T-helper 2 cell treated with Interferon-gamma antibody and Interleukin-4, amounts not matched to agents 5 μg/mL and 100 μg/mL, for 36 hours (primary cell): ENCODE results near the gene WNT9A.
"Not testable (repeated sequence)": the region's sequence is repeated elsewhere in the genome, so short reads cannot be mapped to it uniquely, and the experiment has no call there.

Source experiments
- DNase-seq: peaks from one replicate; pipeline ENCODE4 v3.0.0; 2021; ENCODE audit warnings: low spot score
- H3K27ac Mint-ChIP-seq: one replicate; pipeline ENCODE4 v1.8.0; 2021; ENCODE audit warnings: mild to moderate bottlenecking, mixed read lengths
- H3K27me3 Mint-ChIP-seq: one replicate; pipeline ENCODE4 v1.8.0; 2021; ENCODE audit warnings: low read depth, mixed read lengths
- H3K36me3 Mint-ChIP-seq: one replicate; pipeline ENCODE4 v1.8.0; 2021; ENCODE audit warnings: low read depth, mixed read lengths
- H3K4me1 Mint-ChIP-seq: one replicate; pipeline ENCODE4 v1.8.0; 2021; ENCODE audit warnings: low read depth, mixed read lengths
- H3K4me3 Mint-ChIP-seq: one replicate; pipeline ENCODE4 v1.8.0; 2022; ENCODE audit warnings: mild to moderate bottlenecking, moderate library complexity, mixed read lengths
- H3K9me3 Mint-ChIP-seq: one replicate; pipeline ENCODE4 v1.8.0; 2021; ENCODE audit warnings: mixed read lengths

The WNT9A gene

DNA sequence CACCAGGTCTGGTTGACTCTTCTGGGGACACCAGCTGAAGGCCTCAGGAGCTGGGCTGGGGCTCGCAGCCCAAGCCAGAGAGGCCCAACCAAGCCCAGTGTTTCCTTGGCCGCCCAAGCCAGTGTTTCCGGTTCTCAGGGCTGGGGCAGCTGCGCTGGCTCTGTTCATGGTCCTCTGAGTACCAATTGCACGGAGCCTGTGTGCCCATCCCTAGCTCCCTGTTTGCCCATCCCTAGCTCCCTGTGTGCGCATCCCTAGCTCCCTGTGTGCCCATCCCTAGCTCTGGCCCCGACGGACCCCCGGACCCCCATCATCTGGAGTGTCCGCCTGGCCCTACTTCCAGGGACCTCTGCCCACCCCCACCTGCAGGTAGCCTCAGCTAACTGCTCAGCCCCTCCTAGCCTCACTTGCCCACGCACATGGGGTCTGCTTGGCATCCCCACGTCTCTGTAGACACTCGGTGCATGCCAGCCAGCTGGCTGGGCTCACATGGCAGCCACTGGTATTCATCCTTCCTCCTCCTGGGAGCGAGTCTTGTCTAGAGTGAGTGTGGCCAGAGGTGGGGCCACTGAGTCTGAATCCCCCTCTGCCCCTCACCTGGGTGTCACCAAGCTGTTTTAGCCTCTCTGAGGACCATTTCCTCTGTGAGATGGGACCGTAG lies 64.0 kb downstream of the WNT9A start:
- H3K4me3 Mint-ChIP-seq = no peak overlapping the region
- H3K27ac Mint-ChIP-seq = no peak overlapping the region
- no peak for DNase-seq
- H3K9me3 Mint-ChIP-seq = no peaks in the 10 kb centered on the region
- H3K36me3 Mint-ChIP-seq = no peaks in the 10 kb centered on the region
- peaks cover 15% of the 10 kb centered on the region for H3K27me3 Mint-ChIP-seq
- peaks cover 6% of the 10 kb centered on the region for H3K4me1 Mint-ChIP-seq

DNA sequence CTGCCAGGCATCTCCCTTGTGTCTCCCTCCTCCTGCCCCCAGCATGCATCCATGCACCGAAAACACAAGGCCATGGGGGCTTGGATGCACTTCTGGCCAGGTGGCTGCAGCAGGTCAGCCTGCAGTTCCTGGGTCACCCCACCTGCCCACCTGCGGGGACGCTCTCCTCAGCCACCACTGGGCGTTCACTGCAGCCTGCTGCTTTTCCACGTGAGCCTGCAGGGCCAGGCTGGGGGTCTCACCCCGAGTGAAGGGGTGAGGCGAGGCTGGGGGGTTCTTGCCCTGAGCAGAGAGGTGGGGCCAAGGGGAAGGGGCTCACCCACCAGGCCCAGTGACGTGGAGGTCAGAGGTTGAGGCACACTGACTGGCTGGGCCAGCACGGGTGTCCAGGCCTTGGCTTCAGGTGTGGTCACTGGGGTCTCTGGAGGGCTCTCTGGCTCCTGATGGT lies 64.6 kb downstream of the WNT9A start:
- Mint-ChIP-seq H3K27ac (no peak overlapping the region), H3K9me3 (no peaks in the 10 kb centered on the region), H3K4me1 (peaks cover 6% of the 10 kb centered on the region), H3K4me3 (no peak overlapping the region), H3K27me3 (peaks cover 15% of the 10 kb centered on the region), H3K36me3 (no peaks in the 10 kb centered on the region)
- DNase-seq = no peak

DNA sequence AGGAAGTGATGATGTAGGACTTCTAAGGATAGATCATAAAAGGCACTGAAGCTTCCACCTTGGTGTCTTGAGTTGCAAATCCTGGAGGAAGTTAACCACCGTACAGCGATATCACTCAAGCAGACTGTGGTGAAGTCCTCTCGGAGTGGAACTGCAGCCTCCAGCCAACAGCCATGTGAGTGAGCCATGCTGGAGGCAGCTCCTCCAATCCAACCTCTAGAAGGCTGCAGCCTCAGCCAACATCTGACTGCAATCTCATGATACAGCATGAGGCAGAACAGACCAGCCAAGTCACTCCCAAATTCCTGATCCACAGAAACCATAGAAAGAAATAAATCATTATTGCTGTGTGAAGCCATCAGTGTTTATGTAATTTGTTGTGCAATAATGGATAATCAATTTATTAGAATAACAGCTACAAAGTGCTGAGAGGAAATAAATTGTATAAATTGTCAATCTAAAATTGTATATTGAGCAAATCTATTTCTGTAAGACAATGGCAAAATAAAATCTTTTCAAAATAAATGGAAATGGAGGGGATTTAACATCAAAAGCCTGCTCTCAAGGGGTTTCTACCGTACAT lies 67.3 kb downstream of the WNT9A start:
- no peaks in the 10 kb centered on the region for H3K36me3 Mint-ChIP-seq

DNA sequence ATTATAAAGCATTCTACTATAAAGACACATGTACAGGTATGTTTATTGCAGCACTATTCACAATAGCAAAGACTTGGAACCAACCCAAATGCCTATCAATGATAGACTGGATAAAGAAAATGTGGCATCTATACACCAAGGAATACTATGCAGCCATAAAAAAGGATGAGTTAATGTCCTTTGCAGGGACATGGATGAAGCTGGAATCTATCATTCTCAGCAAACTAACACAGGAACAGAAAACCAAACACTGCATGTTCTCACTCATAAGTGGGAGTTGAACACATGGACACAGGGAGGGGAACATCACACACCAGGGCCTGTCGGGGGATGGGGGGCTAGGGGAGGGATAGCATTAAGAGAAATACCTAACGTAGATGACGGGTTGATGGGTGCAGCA lies 69.9 kb downstream of the WNT9A start:
- DNase-seq, H3K36me3 Mint-ChIP-seq, H3K27ac Mint-ChIP-seq, H3K4me3 Mint-ChIP-seq, H3K4me1 Mint-ChIP-seq: not testable (repeated sequence)
- Mint-ChIP-seq H3K27me3 (peaks cover 38% of the 10 kb centered on the region), H3K9me3 (peaks cover 12% of the 10 kb centered on the region)

More for the DNA sequence above, 67.3 kb downstream of the WNT9A start:
- Mint-ChIP-seq H3K27me3 (peaks cover 25% of the 10 kb centered on the region), H3K9me3 (no peaks in the 10 kb centered on the region), H3K4me1 (peaks cover 3% of the 10 kb centered on the region), H3K27ac (no peak overlapping the region), H3K4me3 (no peak overlapping the region)
- no peak for DNase-seq

- not testable (repeated sequence) for DNase-seq, H3K27ac Mint-ChIP-seq, H3K36me3 Mint-ChIP-seq, H3K4me3 Mint-ChIP-seq
- peaks cover 32% of the 10 kb centered on the region for H3K27me3 Mint-ChIP-seq
- H3K9me3 Mint-ChIP-seq = peaks cover 12% of the 10 kb centered on the region
- H3K4me1 Mint-ChIP-seq = peaks cover 19% of the 10 kb centered on the region
These were observed 75.8 kb downstream of the WNT9A start for GRCh38 chr1:227871892-227872291.

DNA sequence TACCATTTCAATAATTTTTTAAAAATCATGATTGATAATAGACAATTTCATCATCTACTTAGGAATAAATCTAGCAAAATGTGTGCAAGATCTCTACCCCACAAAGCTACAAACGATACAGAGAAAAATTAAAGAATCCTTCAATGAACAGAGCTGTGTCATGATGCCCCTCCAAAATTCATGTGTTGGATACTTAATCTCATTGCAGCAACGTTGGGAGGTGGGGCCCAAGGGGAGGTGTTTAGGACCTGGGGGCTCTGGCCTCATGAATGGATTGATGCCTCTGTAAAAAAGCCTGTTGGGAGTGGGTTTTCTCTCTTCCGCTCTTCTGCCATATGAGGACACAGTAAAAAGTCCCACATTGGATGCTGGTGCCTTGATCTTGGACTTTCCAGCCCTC lies 77.4 kb downstream of the WNT9A start:
- no peak for DNase-seq
- H3K36me3 Mint-ChIP-seq = no peaks in the 10 kb centered on the region
- peaks cover 12% of the 10 kb centered on the region for H3K9me3 Mint-ChIP-seq
- H3K27ac Mint-ChIP-seq = no peak overlapping the region
- H3K4me3 Mint-ChIP-seq = peak overlapping the region; percentile 25
- peaks cover 19% of the 10 kb centered on the region for H3K4me1 Mint-ChIP-seq
- peaks cover 25% of the 10 kb centered on the region for H3K27me3 Mint-ChIP-seq

DNA sequence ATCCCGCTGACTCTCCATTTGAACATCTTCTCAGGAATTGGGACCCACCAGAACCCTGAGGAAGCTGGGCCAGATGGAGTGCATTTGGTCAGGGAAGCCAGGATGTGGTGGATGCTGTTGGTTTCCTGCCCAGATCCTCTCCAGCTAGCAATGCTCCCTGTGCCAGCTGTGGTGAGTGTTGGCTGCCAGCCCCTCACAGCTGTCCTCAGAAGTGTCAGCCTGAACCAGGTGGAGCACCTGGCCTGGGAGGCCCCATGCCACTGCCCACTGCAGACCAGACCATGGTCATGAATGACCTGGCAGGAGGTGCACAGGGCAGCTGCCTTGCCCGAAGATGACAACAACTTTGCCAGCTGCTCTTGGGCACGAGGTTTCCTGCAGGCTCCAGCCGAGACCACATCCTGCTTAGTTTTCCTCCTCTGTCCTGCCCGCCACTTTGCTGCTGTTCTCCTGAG lies 77.9 kb downstream of the WNT9A start:
- no peaks in the 10 kb centered on the region for H3K36me3 Mint-ChIP-seq
- no peak for DNase-seq
- H3K27me3 Mint-ChIP-seq = peaks cover 21% of the 10 kb centered on the region
- H3K9me3 Mint-ChIP-seq = peaks cover 11% of the 10 kb centered on the region
- H3K27ac Mint-ChIP-seq = no peak overlapping the region
- H3K4me3 Mint-ChIP-seq = peak overlapping the region; percentile 25
- H3K4me1 Mint-ChIP-seq = peaks cover 19% of the 10 kb centered on the region

DNA sequence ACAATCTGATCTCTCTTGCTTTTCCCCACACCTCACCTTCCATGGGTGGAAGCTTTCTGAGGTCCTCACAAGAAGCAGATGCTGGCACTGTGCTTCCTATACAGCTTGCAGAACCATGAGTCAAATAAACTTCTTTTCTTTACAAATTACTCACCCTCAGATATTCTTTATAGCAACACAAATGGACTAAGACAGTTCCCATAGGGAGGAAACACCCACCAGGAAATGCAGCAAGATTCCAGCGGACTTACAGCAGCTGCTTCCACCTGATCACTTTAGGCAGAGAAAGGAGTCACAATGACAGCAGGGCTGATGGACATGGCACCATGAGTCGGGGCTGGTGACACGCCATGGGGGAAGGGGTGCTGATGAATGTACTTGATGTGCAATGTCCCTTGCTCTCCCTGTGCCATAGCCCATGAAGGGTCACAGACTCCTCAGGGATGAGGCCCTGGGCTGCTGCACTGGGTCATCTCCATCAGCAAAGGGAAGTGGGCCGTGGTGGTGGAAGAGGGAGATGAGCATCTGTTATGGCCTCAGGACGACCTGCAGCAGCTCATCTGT lies 78.4 kb downstream of the WNT9A start:
- Mint-ChIP-seq H3K27ac (no peak overlapping the region), H3K36me3 (no peaks in the 10 kb centered on the region), H3K4me1 (peaks cover 19% of the 10 kb centered on the region), H3K4me3 (peak overlapping the region; percentile 10), H3K27me3 (peaks cover 16% of the 10 kb centered on the region), H3K9me3 (peaks cover 11% of the 10 kb centered on the region)
- DNase-seq = no peak
